Natural killer cell (primary cell): Measurements from ENCODE around the gene RUFY4. TPM values are rescaled to one million over a fixed set of nuclear protein-coding genes. Genes with fewer than 3 reads are reported as not detected.

Experiments used
- total RNA-seq, 4 donors: library from RNA; stranded (reverse); fragments of 120-200 nt in 1 of 4; gene quantifications; one replicate each; pipeline versions ENCODE4 v1.2.3 to v1.2.4, GENCODE V29; 2013 to 2022

Gene RUFY4
- total RNA-seq, 3 donors from 2014 or later (not counting 1 experiment from before 2014, with no cell fraction given) = 0.82 to 3.1 (median 1.8) TPM

Other genes starting within 250 kb of the RUFY4 start
- gene TNS1, start 66.3 kb upstream of the RUFY4 start, total RNA-seq = 1 to 10 TPM; 1.1 to 3.0 (median 2.1) TPM
- 10 to 100 TPM; 24.3 to 35.3 (median 25.8) TPM for gene CXCR2, start 56.8 kb downstream of the RUFY4 start, total RNA-seq
- gene CXCR1, start 97.7 kb downstream of the RUFY4 start, total RNA-seq = 10 to 100 TPM in 2 of 3 donors, 1 to 10 TPM in 1; 9.1 to 19.2 (median 10.6) TPM
- 100 to 1,000 TPM; 824 to 880 (median 830) TPM for gene ARPC2, start 147.9 kb downstream of the RUFY4 start, total RNA-seq
- gene GPBAR1, start 191.8 kb downstream of the RUFY4 start, total RNA-seq = 1 to 10 TPM; 1.4 to 3.3 (median 2.6) TPM
- gene AAMP, start 200.9 kb downstream of the RUFY4 start, total RNA-seq = 10 to 100 TPM; 52.5 to 61.6 (median 60.0) TPM
- gene PNKD, start 201.3 kb downstream of the RUFY4 start, total RNA-seq = 10 to 100 TPM; 18.8 to 21.3 (median 18.9) TPM
- gene TMBIM1, start 223.2 kb downstream of the RUFY4 start, total RNA-seq = 100 to 1,000 TPM in 1 of 3 donors, 10 to 100 TPM in 2; 84.9 to 107 (median 95.1) TPM